Endodermal cell (in vitro differentiated cells): ENCODE results near the gene FGF14. TPM values are rescaled to one million over a fixed set of nuclear protein-coding genes. Genes with fewer than 3 reads are reported as not detected.

Experiments used
- DNase-seq: peaks from one replicate; pipeline ENCODE4 v3.0.0-alpha.2; 2017
- H3K27ac ChIP-seq: 2 replicates; pipeline ENCODE4 v1.5.1; 2013; ENCODE audit warnings: mild to moderate bottlenecking, low read depth, low read length, moderate library complexity
- H3K27me3 ChIP-seq: 2 replicates; pipeline ENCODE4 v1.6.1; 2013; ENCODE audit warnings: mild to moderate bottlenecking, low read length, moderate library complexity; ENCODE audit not compliant: insufficient read depth, control insufficient read depth, poor library complexity, severe bottlenecking
- H3K36me3 ChIP-seq: 2 replicates; pipeline ENCODE4 v1.7.0; 2013; ENCODE audit warnings: mild to moderate bottlenecking, low read length, moderate library complexity; ENCODE audit not compliant: control insufficient read depth, insufficient read depth
- H3K4me1 ChIP-seq: one replicate; pipeline ENCODE4 v1.7.0; 2013; ENCODE audit warnings: low read length; ENCODE audit not compliant: control insufficient read depth, insufficient read depth
- H3K4me3 ChIP-seq: 2 replicates; pipeline ENCODE4 v1.5.1; 2013; ENCODE audit warnings: mild to moderate bottlenecking, low read length, moderate library complexity
- H3K9ac ChIP-seq: 2 replicates; pipeline ENCODE4 v1.6.1; 2013; ENCODE audit warnings: mild to moderate bottlenecking, low read length, moderate library complexity; ENCODE audit not compliant: poor library complexity, severe bottlenecking; ENCODE audit errors: extremely low read depth
- H3K9me3 ChIP-seq: 2 replicates; pipeline ENCODE4 v1.6.1; 2013; ENCODE audit warnings: mild to moderate bottlenecking, low read length, moderate library complexity; ENCODE audit not compliant: control insufficient read depth
- H3K27ac Mint-ChIP-seq: 2 replicates; pipeline ENCODE4 v1.8.0; 2020; ENCODE audit warnings: mixed read lengths
- H3K27me3 Mint-ChIP-seq: 2 replicates; pipeline ENCODE4 v1.8.0; 2021; ENCODE audit warnings: mild to moderate bottlenecking, mixed read lengths; ENCODE audit not compliant: insufficient read depth
- H3K36me3 Mint-ChIP-seq: 2 replicates; pipeline ENCODE4 v1.8.0; 2020; ENCODE audit warnings: low read depth, mixed read lengths
- H3K4me1 Mint-ChIP-seq: 2 replicates; pipeline ENCODE4 v1.8.0; 2020; ENCODE audit warnings: mixed read lengths
- H3K4me3 Mint-ChIP-seq: 2 replicates; pipeline ENCODE4 v1.8.0; 2020; ENCODE audit warnings: mild to moderate bottlenecking, moderate library complexity, mixed read lengths
- H3K9me3 Mint-ChIP-seq: 2 replicates; pipeline ENCODE4 v1.8.0; 2020; ENCODE audit warnings: mild to moderate bottlenecking, mixed read lengths
- WGBS, 2 experiments: methylation state at CpG; one replicate each; pipeline versions ENCODE4 v1.1.5 to v1.1.7; 2013; ENCODE audit warnings: missing lambda C conversion rate in 2 of 2, mixed read lengths in 1 of 2; ENCODE audit not compliant: insufficient coverage in 1 of 2, insufficient read length in 1 of 2; 5-methylcytosine and 5-hydroxymethylcytosine counted together
- total RNA-seq, 2 donors: library from RNA; stranded (reverse); fragmentation: NEBNext Ultra II Directional in 1 of 2; extraction: Animal tissue kit (Norgen Biotek cat#: 25700) in 1 of 2; gene quantifications; 2 replicates in 1 of 2; 3 replicates in 1 of 2; pipeline ENCODE4 v1.2.1, GENCODE V29; 2021
- TF ChIP-seq, protein P1 (sequence below): fragments of 200-600 bp; sonication (generic); conservative IDR thresholded peaks from 2 replicates; pipeline ENCODE4 v1.5.0; 2021; ENCODE audit warnings: antibody characterized with exemption, mild to moderate bottlenecking

FGF14 gene
- total RNA-seq, 2 donors from 2014 or later, result 0.15 to 0.26 TPM

DNA sequence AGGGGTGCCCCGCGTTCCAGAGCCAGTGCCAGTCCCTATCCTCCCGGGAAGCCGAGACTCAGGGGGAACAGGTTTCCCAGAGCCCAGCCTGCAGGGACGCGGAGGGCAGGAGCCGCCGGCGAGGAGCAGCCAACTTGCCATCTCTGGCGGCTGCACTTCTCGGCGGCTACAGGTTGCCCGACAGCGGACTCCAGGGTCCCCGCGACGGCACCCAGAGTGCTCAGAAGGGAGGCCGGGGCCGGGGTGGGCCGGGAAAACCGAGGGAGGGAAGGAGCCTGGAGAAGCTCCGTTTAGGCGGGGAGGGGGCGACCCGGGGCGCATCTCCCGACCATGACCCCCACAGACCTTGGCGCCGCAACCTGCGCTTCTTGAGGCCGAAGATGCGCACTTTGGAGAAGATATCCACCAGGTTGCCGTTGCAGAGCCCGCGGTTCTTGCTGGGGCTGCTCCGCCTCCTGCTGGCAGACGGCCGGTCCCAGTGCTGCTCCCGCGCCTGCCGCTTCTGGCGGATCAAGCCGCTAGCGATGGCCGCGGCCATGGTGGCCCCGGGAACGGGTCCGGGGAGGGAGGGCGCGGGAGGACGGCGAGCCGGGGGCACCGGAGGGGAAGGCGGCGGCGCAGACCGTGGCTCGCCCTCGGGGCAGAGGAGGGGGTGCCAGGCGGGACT lies 485.6 kb downstream of the FGF14 start:
- no peaks in the 10 kb centered on the region for H3K4me1 ChIP-seq
- Mint-ChIP-seq H3K36me3 (no peaks in the 10 kb centered on the region), H3K4me3 (peak overlapping the region; percentile 38), H3K9me3 (no peaks in the 10 kb centered on the region), H3K27me3 (peaks cover 76% of the 10 kb centered on the region), H3K27ac (no peak overlapping the region), H3K4me1 (no peaks in the 10 kb centered on the region)
- no peaks in the 10 kb centered on the region for H3K36me3 ChIP-seq
- H3K4me3 ChIP-seq, result peak overlapping the region; percentile 68
- no peaks in the 10 kb centered on the region for H3K9me3 ChIP-seq
- peak; percentile 91 for DNase-seq
- 0 to 2% methylated on average over 14 to 59 of the region's 62 CpGs for WGBS, 2 experiments
- TF ChIP-seq, protein P1, sequence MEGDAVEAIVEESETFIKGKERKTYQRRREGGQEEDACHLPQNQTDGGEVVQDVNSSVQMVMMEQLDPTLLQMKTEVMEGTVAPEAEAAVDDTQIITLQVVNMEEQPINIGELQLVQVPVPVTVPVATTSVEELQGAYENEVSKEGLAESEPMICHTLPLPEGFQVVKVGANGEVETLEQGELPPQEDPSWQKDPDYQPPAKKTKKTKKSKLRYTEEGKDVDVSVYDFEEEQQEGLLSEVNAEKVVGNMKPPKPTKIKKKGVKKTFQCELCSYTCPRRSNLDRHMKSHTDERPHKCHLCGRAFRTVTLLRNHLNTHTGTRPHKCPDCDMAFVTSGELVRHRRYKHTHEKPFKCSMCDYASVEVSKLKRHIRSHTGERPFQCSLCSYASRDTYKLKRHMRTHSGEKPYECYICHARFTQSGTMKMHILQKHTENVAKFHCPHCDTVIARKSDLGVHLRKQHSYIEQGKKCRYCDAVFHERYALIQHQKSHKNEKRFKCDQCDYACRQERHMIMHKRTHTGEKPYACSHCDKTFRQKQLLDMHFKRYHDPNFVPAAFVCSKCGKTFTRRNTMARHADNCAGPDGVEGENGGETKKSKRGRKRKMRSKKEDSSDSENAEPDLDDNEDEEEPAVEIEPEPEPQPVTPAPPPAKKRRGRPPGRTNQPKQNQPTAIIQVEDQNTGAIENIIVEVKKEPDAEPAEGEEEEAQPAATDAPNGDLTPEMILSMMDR, result peak; percentile 79
- H3K27me3 ChIP-seq, result peaks cover 86% of the 10 kb centered on the region
- H3K9ac ChIP-seq, result no peak overlapping the region
- H3K27ac ChIP-seq, result no peak overlapping the region

DNA sequence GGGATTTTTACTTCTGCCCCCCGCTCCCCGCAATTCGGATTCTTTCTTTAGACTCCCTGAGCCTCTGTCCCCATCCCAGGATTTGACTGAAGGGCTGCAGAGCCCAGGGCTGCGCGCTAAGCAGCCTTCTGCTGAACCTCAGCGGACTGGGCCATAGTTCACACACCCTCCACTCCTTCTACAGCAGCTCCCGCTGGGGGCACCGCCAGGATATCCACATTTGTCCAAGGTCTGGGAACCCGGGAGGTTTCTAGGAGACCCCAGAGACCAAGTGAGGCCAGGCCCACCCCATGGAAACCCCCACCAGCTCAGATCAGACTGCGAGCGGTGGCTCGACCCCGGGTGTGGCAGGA lies 486.1 kb downstream of the FGF14 start:
- Histone ChIP-seq H3K4me1 (no peaks in the 10 kb centered on the region), H3K36me3 (no peaks in the 10 kb centered on the region), H3K9ac (no peak overlapping the region), H3K9me3 (no peaks in the 10 kb centered on the region), H3K27ac (no peak overlapping the region), H3K4me3 (peak overlapping the region; percentile 68), H3K27me3 (peaks cover 81% of the 10 kb centered on the region)
- Mint-ChIP-seq H3K36me3 (no peaks in the 10 kb centered on the region), H3K27ac (no peak overlapping the region), H3K27me3 (peaks cover 71% of the 10 kb centered on the region), H3K4me1 (no peaks in the 10 kb centered on the region), H3K9me3 (no peaks in the 10 kb centered on the region), H3K4me3 (peak overlapping the region; percentile 38)
- no peak for DNase-seq
- 5 to 29% methylated on average over 4 to 13 of the region's 13 CpGs for WGBS, 2 experiments
- TF ChIP-seq, protein P1, result no peak

DNA sequence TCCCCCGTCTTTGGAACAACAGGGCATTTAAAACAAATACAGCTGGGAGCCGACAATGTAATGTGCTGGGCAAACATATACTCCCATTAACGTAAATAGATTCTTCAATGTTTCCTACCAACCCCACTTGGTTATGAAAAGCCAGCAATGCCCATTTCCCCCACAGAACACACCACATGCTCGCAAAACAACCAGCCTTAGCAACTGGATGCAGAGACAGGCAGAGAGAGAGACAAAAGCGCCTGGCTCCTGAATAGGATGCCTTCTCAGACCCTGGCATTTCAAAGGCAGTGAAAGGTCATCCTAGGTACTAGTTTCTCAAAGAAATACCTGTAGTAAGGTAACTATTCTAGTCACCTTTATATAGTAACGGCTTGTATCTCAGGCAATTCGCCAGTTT lies 486.5 kb downstream of the FGF14 start:
- H3K9me3 ChIP-seq, result no peaks in the 10 kb centered on the region
- Mint-ChIP-seq H3K4me1 (no peaks in the 10 kb centered on the region), H3K4me3 (peak overlapping the region; percentile 38), H3K27me3 (peaks cover 67% of the 10 kb centered on the region), H3K36me3 (no peaks in the 10 kb centered on the region), H3K27ac (no peak overlapping the region), H3K9me3 (no peaks in the 10 kb centered on the region)
- H3K27ac ChIP-seq, result no peak overlapping the region
- H3K27me3 ChIP-seq, result peaks cover 77% of the 10 kb centered on the region
- 29 to 37% methylated on average over 5 to 7 of the region's 7 CpGs for WGBS, 2 experiments
- TF ChIP-seq, protein P1, result no peak
- H3K4me3 ChIP-seq, result no peak overlapping the region
- H3K4me1 ChIP-seq, result no peaks in the 10 kb centered on the region
- DNase-seq, result no peak
- H3K36me3 ChIP-seq, result no peaks in the 10 kb centered on the region
- H3K9ac ChIP-seq, result no peak overlapping the region
